Mammary epithelial cell (primary cell): ENCODE data around the gene REL.

ENCODE experiments used
- EZH2 ChIP-seq: IDR thresholded peaks from 2 replicates; pipeline ENCODE4 v1.6.1; 2012; ENCODE audit warnings: low read length, inconsistent platforms, borderline replicate concordance
- TF ChIP-seq, protein P1 (sequence below), 2 donors: IDR thresholded peaks in 1 of 2; conservative IDR thresholded peaks in 1 of 2; 2 replicates each; pipeline ENCODE4 v1.5.1; 2011 to 2012; ENCODE audit warnings: inconsistent platforms in 2 of 2, low read length in 2 of 2, mild to moderate bottlenecking in 2 of 2, control low read depth in 1 of 2, low read depth in 1 of 2; ENCODE audit not compliant: insufficient read depth in 1 of 2; ENCODE audit errors: extremely low read depth in 1 of 2

DNA sequence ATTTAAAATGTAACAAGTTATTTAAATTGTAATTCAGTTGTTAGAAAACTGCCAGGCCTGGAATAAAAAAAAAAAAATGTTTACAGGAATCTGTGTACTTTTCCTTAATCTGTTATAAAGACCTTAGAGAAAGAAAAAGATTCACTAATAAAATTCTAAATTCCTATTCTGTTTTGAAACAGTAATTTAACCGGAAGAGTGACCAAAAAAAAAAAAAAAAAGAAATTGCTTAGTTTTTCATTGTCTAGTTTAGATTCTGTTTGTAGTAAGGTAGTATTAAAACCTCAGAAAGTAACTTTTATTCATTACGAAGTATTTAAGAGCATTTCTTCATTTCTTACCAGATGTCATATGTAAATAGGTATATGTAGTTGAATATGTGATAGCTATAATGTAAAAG lies 2.5 kb downstream of the REL start:
- TF ChIP-seq, protein P1, sequence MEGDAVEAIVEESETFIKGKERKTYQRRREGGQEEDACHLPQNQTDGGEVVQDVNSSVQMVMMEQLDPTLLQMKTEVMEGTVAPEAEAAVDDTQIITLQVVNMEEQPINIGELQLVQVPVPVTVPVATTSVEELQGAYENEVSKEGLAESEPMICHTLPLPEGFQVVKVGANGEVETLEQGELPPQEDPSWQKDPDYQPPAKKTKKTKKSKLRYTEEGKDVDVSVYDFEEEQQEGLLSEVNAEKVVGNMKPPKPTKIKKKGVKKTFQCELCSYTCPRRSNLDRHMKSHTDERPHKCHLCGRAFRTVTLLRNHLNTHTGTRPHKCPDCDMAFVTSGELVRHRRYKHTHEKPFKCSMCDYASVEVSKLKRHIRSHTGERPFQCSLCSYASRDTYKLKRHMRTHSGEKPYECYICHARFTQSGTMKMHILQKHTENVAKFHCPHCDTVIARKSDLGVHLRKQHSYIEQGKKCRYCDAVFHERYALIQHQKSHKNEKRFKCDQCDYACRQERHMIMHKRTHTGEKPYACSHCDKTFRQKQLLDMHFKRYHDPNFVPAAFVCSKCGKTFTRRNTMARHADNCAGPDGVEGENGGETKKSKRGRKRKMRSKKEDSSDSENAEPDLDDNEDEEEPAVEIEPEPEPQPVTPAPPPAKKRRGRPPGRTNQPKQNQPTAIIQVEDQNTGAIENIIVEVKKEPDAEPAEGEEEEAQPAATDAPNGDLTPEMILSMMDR (conservative IDR thresholded peaks at IDR 0.05 in 1 of 2, IDR thresholded peaks at IDR 0.05 in 1 of 2; ENCODE audit: extremely low read depth in 1 of 2, insufficient read depth in 1 of 2, low read depth in 1 of 2, low read length in 2 of 2), result no peak
- no peak for TF ChIP-seq EZH2
